Stimulated activated CD4-positive, alpha-beta T cell treated with anti-CD3 and anti-CD28 coated beads, Interleukin-4, amount 100 ng/mL, for 24 hours (primary cell): Measurements from ENCODE around the gene HOXA13.

Experiments used
- DNase-seq: peaks from one replicate; pipeline ENCODE4 v3.0.0-alpha.2; 2020

HOXA13 gene

GRCh38 chr7:27169658-27170425 lies 30.0 kb downstream of the HOXA13 start:
- DNase-seq, result no peak

- no peak for DNase-seq
Observed at GRCh38 chr7:27168265-27168947, 31.5 kb downstream of the HOXA13 start.

- no peak for DNase-seq
Observed at GRCh38 chr7:27167916-27168264, 32.0 kb downstream of the HOXA13 start.

GRCh38 chr7:27166531-27167505 lies 33.1 kb downstream of the HOXA13 start:
- no peak for DNase-seq

- no peak for DNase-seq
Observed at GRCh38 chr7:27165996-27166530, 33.8 kb downstream of the HOXA13 start.

GRCh38 chr7:27165089-27165995 lies 34.5 kb downstream of the HOXA13 start, which contains the start of gene HOXA9:
TSS of gene HOXA9 (minus strand) at chr7:27165537. CDS start at chr7:27165457, 80 bp downstream.
- no peak for DNase-seq

GRCh38 chr7:27164367-27165088 lies 35.4 kb downstream of the HOXA13 start:
- DNase-seq, result no peak

- no peak for DNase-seq
Observed at GRCh38 chr7:27164045-27164366, 35.9 kb downstream of the HOXA13 start.

- no peak for DNase-seq
Observed at GRCh38 chr7:27163288-27164044, 36.4 kb downstream of the HOXA13 start.

GRCh38 chr7:27162561-27163287 lies 37.2 kb downstream of the HOXA13 start:
- no peak for DNase-seq

- DNase-seq, result no peak
Observed at GRCh38 chr7:27161721-27162560, 38.0 kb downstream of the HOXA13 start.

- DNase-seq, result no peak
Observed at GRCh38 chr7:27161214-27161720, 38.6 kb downstream of the HOXA13 start.

- DNase-seq, result peak; percentile 89
Observed at GRCh38 chr7:27160546-27161213, 39.2 kb downstream of the HOXA13 start.

GRCh38 chr7:27160145-27160545 lies 39.7 kb downstream of the HOXA13 start:
- DNase-seq, result no peak

GRCh38 chr7:27159266-27160144 lies 40.4 kb downstream of the HOXA13 start:
- DNase-seq, result no peak

GRCh38 chr7:27158436-27159265 lies 41.2 kb downstream of the HOXA13 start:
- DNase-seq, result no peak
